ENCODE measurements around the gene EYA4. TPM values are rescaled to one million over a fixed set of nuclear protein-coding genes. Genes with fewer than 3 reads are reported as not detected.

Gene EYA4
- total RNA-seq, 2 experiments from 2014 or later: not detected

DNA sequence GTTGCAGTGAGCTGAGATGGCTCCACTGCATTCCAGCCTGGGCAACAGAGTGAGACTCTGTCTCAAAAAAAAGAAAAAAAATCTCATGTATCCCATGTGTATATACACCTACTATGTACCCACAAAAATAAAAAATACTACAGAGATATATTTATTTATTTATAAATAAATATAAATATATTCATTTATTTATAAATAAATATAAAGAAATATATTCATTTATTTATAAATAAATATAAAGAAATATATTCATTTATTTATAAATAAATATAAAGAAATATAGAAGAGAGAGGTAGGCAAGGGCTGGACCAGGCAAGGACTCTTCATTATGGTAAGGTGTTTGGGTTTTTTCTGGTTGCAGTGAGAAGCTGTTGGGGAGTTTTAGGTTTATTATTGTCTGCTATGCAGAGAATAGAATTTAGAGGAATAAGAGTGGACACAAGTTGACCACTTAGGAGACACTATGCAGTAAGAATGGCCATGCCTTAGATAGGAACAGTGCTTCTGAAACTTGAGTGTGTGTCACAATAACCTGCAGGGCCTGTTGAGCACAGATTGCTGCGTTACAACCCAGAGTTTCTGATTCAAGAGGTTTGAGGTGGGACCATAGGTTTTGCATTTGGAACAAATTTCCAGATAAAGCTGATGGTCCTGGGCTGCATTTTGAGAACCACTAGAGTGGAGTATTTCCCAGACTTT lies 254.2 kb downstream of the EYA4 start:
- no peaks in the 10 kb centered on the region for H4K20me1 ChIP-seq (ENCODE audit: insufficient read depth, low read length)
- H3K4me1 ChIP-seq (ENCODE audit: insufficient read depth, low read length, poor library complexity, severe bottlenecking): no peaks in the 10 kb centered on the region
- H3K27ac ChIP-seq (ENCODE audit: low read depth, low read length, poor library complexity, severe bottlenecking): no peak overlapping the region
- H3K4me3 ChIP-seq (ENCODE audit: low read depth, low read length, poor library complexity, severe bottlenecking): no peak overlapping the region
- intact Hi-C loops (cut with micrococcal nuclease; ENCODE audit: unreplicated experiment): no loop called here
- TF ChIP-seq EZH2phosphoT487 (IDR thresholded peaks at IDR 0.05; ENCODE audit: borderline replicate concordance, low read depth, low read length): no peak
- TF ChIP-seq, protein P1, sequence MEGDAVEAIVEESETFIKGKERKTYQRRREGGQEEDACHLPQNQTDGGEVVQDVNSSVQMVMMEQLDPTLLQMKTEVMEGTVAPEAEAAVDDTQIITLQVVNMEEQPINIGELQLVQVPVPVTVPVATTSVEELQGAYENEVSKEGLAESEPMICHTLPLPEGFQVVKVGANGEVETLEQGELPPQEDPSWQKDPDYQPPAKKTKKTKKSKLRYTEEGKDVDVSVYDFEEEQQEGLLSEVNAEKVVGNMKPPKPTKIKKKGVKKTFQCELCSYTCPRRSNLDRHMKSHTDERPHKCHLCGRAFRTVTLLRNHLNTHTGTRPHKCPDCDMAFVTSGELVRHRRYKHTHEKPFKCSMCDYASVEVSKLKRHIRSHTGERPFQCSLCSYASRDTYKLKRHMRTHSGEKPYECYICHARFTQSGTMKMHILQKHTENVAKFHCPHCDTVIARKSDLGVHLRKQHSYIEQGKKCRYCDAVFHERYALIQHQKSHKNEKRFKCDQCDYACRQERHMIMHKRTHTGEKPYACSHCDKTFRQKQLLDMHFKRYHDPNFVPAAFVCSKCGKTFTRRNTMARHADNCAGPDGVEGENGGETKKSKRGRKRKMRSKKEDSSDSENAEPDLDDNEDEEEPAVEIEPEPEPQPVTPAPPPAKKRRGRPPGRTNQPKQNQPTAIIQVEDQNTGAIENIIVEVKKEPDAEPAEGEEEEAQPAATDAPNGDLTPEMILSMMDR (conservative IDR thresholded peaks at IDR 0.05; ENCODE audit: low read length): no peak
- POLR2A ChIA-PET: interaction anchor here (0.6 to 1.1 kb wide), 2 partner anchors 103 to 329 kb away, joined by 3 to 4 read pairs; no protein-coding TSS in a partner anchor
- DNase-seq (ENCODE audit: low spot score): no peak
- no peaks in the 10 kb centered on the region for H3K9me2 ChIP-seq (ENCODE audit: insufficient read depth, low read length)
- no peak overlapping the region for H3K4me2 ChIP-seq (ENCODE audit: low read length)
- H3K36me3 ChIP-seq (ENCODE audit: insufficient read depth, low read length): no peaks in the 10 kb centered on the region
- CTCF ChIA-PET (ENCODE audit: unreplicated experiment): no interaction called here
- H3K9me3 ChIP-seq (ENCODE audit: low read length): no peaks in the 10 kb centered on the region
- H3K79me2 ChIP-seq (ENCODE audit: insufficient read depth, low read depth, low read length): no peaks in the 10 kb centered on the region
- H2AFZ ChIP-seq (ENCODE audit: low read length): no peak overlapping the region
- no TSS peak for BruUV-seq (replicated peaks)

- Histone ChIP-seq H3K4me3 (ENCODE audit: low read depth, low read length, poor library complexity, severe bottlenecking) (no peak overlapping the region), H2AFZ (ENCODE audit: low read length) (no peak overlapping the region), H3K9me3 (ENCODE audit: low read length) (no peaks in the 10 kb centered on the region), H3K27ac (ENCODE audit: low read depth, low read length, poor library complexity, severe bottlenecking) (no peak overlapping the region), H3K4me1 (ENCODE audit: insufficient read depth, low read length, poor library complexity, severe bottlenecking) (no peaks in the 10 kb centered on the region), H3K9me2 (ENCODE audit: insufficient read depth, low read length) (no peaks in the 10 kb centered on the region), H3K79me2 (ENCODE audit: insufficient read depth, low read depth, low read length) (no peaks in the 10 kb centered on the region), H3K36me3 (ENCODE audit: insufficient read depth, low read length) (no peaks in the 10 kb centered on the region), H3K4me2 (ENCODE audit: low read length) (no peak overlapping the region), H4K20me1 (ENCODE audit: insufficient read depth, low read length) (no peaks in the 10 kb centered on the region)
- BruUV-seq (replicated peaks): no TSS peak
- no peak for DNase-seq (ENCODE audit: low spot score)
- no peak for TF ChIP-seq EZH2phosphoT487 (IDR thresholded peaks at IDR 0.05; ENCODE audit: borderline replicate concordance, low read depth, low read length)
- TF ChIP-seq, protein P1 (conservative IDR thresholded peaks at IDR 0.05; ENCODE audit: low read length): no peak
- intact Hi-C loops (cut with micrococcal nuclease; ENCODE audit: unreplicated experiment): no loop called here
- CTCF ChIA-PET (ENCODE audit: unreplicated experiment): no interaction called here
- POLR2A ChIA-PET: no interaction called here
These were observed 258.5 kb downstream of the EYA4 start for GRCh38 chr6:133499662-133500061.

DNA sequence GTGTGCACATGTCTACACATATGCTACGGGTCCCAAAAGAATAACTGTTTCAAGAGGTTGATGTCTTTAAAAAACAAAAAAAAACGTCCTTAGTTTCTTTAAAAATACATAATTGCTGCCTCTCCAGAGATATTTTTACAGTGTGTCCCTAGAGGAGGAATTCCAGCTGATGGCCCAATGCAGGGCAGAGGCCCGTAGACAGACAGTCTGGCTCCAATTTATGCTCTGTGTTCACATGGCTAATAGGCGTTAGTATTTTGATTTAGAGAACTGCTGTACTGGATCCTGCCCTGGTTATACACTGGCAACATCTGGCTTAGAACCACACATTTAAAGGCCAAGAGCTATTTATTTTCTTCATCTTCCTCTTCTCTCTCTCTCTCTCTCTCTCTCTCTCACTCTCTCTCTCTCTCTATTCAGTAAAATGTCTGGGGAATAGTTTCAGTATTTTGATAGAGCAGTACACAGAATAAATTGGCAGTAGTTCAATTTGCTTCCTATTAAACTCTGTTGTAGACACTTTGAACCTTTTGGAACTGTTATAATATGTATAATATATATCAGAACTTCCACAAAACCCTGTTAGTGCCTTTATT lies 260.6 kb downstream of the EYA4 start:
- H3K79me2 ChIP-seq (ENCODE audit: insufficient read depth, low read depth, low read length): no peaks in the 10 kb centered on the region
- POLR2A ChIA-PET: no interaction called here
- CTCF ChIA-PET (ENCODE audit: unreplicated experiment): no interaction called here
- intact Hi-C loops (cut with micrococcal nuclease; ENCODE audit: unreplicated experiment): no loop called here
- H3K4me1 ChIP-seq (ENCODE audit: insufficient read depth, low read length, poor library complexity, severe bottlenecking): no peaks in the 10 kb centered on the region
- H3K9me2 ChIP-seq (ENCODE audit: insufficient read depth, low read length): no peaks in the 10 kb centered on the region
- H2AFZ ChIP-seq (ENCODE audit: low read length): no peak overlapping the region
- TF ChIP-seq, protein P1 (conservative IDR thresholded peaks at IDR 0.05; ENCODE audit: low read length): no peak
- TF ChIP-seq EZH2phosphoT487 (IDR thresholded peaks at IDR 0.05; ENCODE audit: borderline replicate concordance, low read depth, low read length): no peak
- H3K27ac ChIP-seq (ENCODE audit: low read depth, low read length, poor library complexity, severe bottlenecking): no peak overlapping the region
- no peaks in the 10 kb centered on the region for H4K20me1 ChIP-seq (ENCODE audit: insufficient read depth, low read length)
- no TSS peak for BruUV-seq (replicated peaks)
- no peaks in the 10 kb centered on the region for H3K9me3 ChIP-seq (ENCODE audit: low read length)
- H3K4me3 ChIP-seq (ENCODE audit: low read depth, low read length, poor library complexity, severe bottlenecking): no peak overlapping the region
- no peak overlapping the region for H3K4me2 ChIP-seq (ENCODE audit: low read length)
- DNase-seq (ENCODE audit: low spot score): no peak
- H3K36me3 ChIP-seq (ENCODE audit: insufficient read depth, low read length): no peaks in the 10 kb centered on the region

Data from OCI-LY7 (cell line).